ENCODE data around the gene CYB561D1.

GRCh38 chr1:109466125-109466451 lies 27.8 kb upstream of the CYB561D1 start:
- TF ChIP-seq CTCF (CRISPR knock-in tag; IDR thresholded peaks at IDR 0.05) (no peak), ZNF891 (CRISPR knock-in tag; IDR thresholded peaks at IDR 0.05) (no peak), EZH2 (conservative IDR thresholded peaks at IDR 0.05; ENCODE audit: low read depth, low read length) (no peak), ZFP36 (IDR thresholded peaks at IDR 0.05; ENCODE audit: borderline replicate concordance, low read depth, low read length, partially characterized antibody) (no peak), ZBTB44 (CRISPR knock-in tag; IDR thresholded peaks at IDR 0.05) (no peak)
